Endothelial cell of umbilical vein (primary cell): ENCODE data around the gene CNNM3. TPM values are rescaled to one million over a fixed set of nuclear protein-coding genes. Genes with fewer than 3 reads are reported as not detected.

Experiments used
- Bru-seq: library from RNA; stranded (reverse); fragments of 400-500 nt; gene quantifications from one replicate; lab custom pipeline; 2021; lab: Mats Ljungman, UMichigan
- BruChase-seq, 2 experiments: library from RNA; stranded (reverse); fragments of 400-500 nt; gene quantifications; one replicate each; lab custom pipeline; 2021; lab: Mats Ljungman, UMichigan
- BruUV-seq: library from RNA; stranded (reverse); fragments of 400-500 nt; replicated peaks from 2 replicates; lab custom pipeline; 2021; lab: Mats Ljungman, UMichigan
- CTCF ChIA-PET: fragments of 300-600, 350-600 bp; sonication (Branson Sonifier 250); formaldehyde crosslinking; loops from one replicate; lab custom pipeline; 2021; ENCODE audit warnings: antibody characterized with exemption, inconsistent platforms; lab: Charles Lee
- POLR2A ChIA-PET: fragments of 300-600, 350-600 bp; sonication (Branson Sonifier 250); formaldehyde crosslinking; loops from one replicate; lab custom pipeline; 2021; ENCODE audit warnings: antibody characterized with exemption, inconsistent platforms; lab: Charles Lee
- DNase-seq: peaks from one replicate; pipeline ENCODE4 v3.0.0-alpha.2; 2011; ENCODE audit warnings: low read depth, low spot score
- FAIRE-seq: peaks from 2 replicates; lab custom pipeline; 2011; peaks lifted over from hg19 to GRCh38; lab: Jason Lieb, UNC
- H2AFZ ChIP-seq: 2 replicates; pipeline ENCODE4 v1.6.0; 2012; ENCODE audit warnings: low read depth, low read length, control low read depth, inconsistent platforms
- H3K27ac ChIP-seq: 2 replicates; pipeline ENCODE4 v1.5.1; 2011; ENCODE audit warnings: low read depth, mild to moderate bottlenecking, control low read depth, low read length, moderate library complexity; ENCODE audit not compliant: insufficient read depth
- H3K27me3 ChIP-seq, 2 experiments: 2 replicates each; pipeline versions ENCODE4 v1.6.0 to v1.6.1; 2011; ENCODE audit warnings: low read length in 2 of 2, mixed read lengths in 1 of 2; ENCODE audit not compliant: control insufficient read depth in 2 of 2, insufficient read depth in 2 of 2
- H3K36me3 ChIP-seq, 2 experiments: 2 replicates in 1 of 2; 3 replicates in 1 of 2; pipeline ENCODE4 v1.5.1; 2011; ENCODE audit warnings: low read length in 2 of 2, mild to moderate bottlenecking in 1 of 2, moderate library complexity in 1 of 2; ENCODE audit not compliant: control insufficient read depth in 2 of 2, insufficient read depth in 2 of 2; ENCODE audit errors: extremely low read depth in 1 of 2
- H3K4me1 ChIP-seq: 3 replicates; pipeline ENCODE4 v1.5.1; 2011; ENCODE audit warnings: mild to moderate bottlenecking, low read length; ENCODE audit not compliant: control insufficient read depth, insufficient read depth; ENCODE audit errors: extremely low read depth
- H3K4me2 ChIP-seq: 2 replicates; pipeline ENCODE4 v1.6.1; 2011; ENCODE audit warnings: low read length, control low read depth, mixed read lengths; ENCODE audit not compliant: insufficient read depth
- H3K4me3 ChIP-seq, 3 experiments: fragments of 200-600 bp in 1 of 3; sonication (generic), shearing (Covaris generic) in 1 of 3; replicated peaks in 1 of 3; 2 replicates each; pipeline ENCODE4 v1.5.1; 2011 to 2016; ENCODE audit warnings: control low read depth in 3 of 3, low read length in 3 of 3, mild to moderate bottlenecking in 2 of 3, inconsistent platforms in 1 of 3, low read depth in 1 of 3, moderate library complexity in 1 of 3; ENCODE audit not compliant: insufficient read depth in 1 of 3
- H3K79me2 ChIP-seq: 2 replicates; pipeline ENCODE4 v1.6.0; 2012; ENCODE audit warnings: low read length, inconsistent platforms; ENCODE audit not compliant: control insufficient read depth, insufficient read depth
- H3K9ac ChIP-seq: replicated peaks from 2 replicates; pipeline ENCODE3; 2011; ENCODE audit warnings: low read length, control low read depth; ENCODE audit not compliant: insufficient read depth; ENCODE audit errors: extremely low read depth
- H3K9me1 ChIP-seq: replicated peaks from 3 replicates; pipeline ENCODE4 v1.6.0; 2011; ENCODE audit warnings: mild to moderate bottlenecking, low read length; ENCODE audit not compliant: control insufficient read depth, insufficient read depth; ENCODE audit errors: extremely low read depth
- H3K9me3 ChIP-seq: replicated peaks from 2 replicates; pipeline ENCODE4 v1.5.1; 2012; ENCODE audit warnings: low read length, inconsistent platforms; ENCODE audit not compliant: control insufficient read depth, insufficient read depth
- H4K20me1 ChIP-seq: replicated peaks from 2 replicates; pipeline ENCODE3; 2011; ENCODE audit warnings: mild to moderate bottlenecking, low read length; ENCODE audit not compliant: control insufficient read depth, insufficient read depth; ENCODE audit errors: extremely low read depth
- EZH2 ChIP-seq: IDR thresholded peaks from 2 replicates; pipeline ENCODE4 v1.6.1; 2012; ENCODE audit warnings: borderline replicate concordance, low read depth, mild to moderate bottlenecking, moderate library complexity, low read length, inconsistent platforms; ENCODE audit not compliant: severe bottlenecking
- FOS ChIP-seq: IDR thresholded peaks from 2 replicates; pipeline ENCODE4 v1.6.1; 2011; ENCODE audit warnings: mild to moderate bottlenecking, low read length, moderate library complexity, borderline replicate concordance; ENCODE audit not compliant: insufficient read depth
- GATA2 ChIP-seq: IDR thresholded peaks from 2 replicates; pipeline ENCODE4 v1.7.0; 2011; ENCODE audit warnings: low read depth, mild to moderate bottlenecking, moderate library complexity, mixed read lengths, low read length; ENCODE audit not compliant: insufficient read length, insufficient read depth
- JUN ChIP-seq: IDR thresholded peaks from 2 replicates; pipeline ENCODE4 v1.6.1; 2011; ENCODE audit warnings: borderline replicate concordance, low read depth; ENCODE audit not compliant: insufficient read length, insufficient read depth
- MYC ChIP-seq: IDR thresholded peaks from one replicate; pipeline ENCODE4 v1.6.1; 2011; ENCODE audit warnings: mild to moderate bottlenecking, low read depth, low read length
- POLR2A ChIP-seq: IDR thresholded peaks from 2 replicates; pipeline ENCODE4 v1.6.1; 2012; ENCODE audit warnings: low read depth, mild to moderate bottlenecking, control low read depth, low read length
- POLR2AphosphoS5 ChIP-seq: IDR thresholded peaks from 2 replicates; pipeline ENCODE4 v1.6.1; 2012; ENCODE audit warnings: low read depth, mild to moderate bottlenecking, control low read depth, low read length, moderate library complexity; ENCODE audit not compliant: insufficient read depth
- dilution Hi-C: fragments of 300-500 bp; cut with MboI; formaldehyde crosslinking; loops from one replicate; pipeline ENCODE4 v1.15.0; 2019; ENCODE audit warnings: low sequenced_read_pairs; ENCODE audit not compliant: extremely low pct_ligation_motif_present
- intact Hi-C: fragments of 100-400 bp; cut with micrococcal nuclease; formaldehyde crosslinking; loops from one replicate; pipeline ENCODE4 v1.10.0; 2022
- long read RNA-seq: library from polyadenylated mRNA; stranded (forward); transcript quantifications from one replicate; pipeline ENCODE4 v2.0.0, GENCODE V29; 2021
- polyA minus RNA-seq, 3 experiments: library from RNA; depleted of rRNA, polyadenylated mRNA; stranded (reverse); fragments of >200 nt; gene quantifications; 1 replicate in 1 of 3; 2 replicates in 2 of 3; pipeline ENCODE4 v1.2.3, GENCODE V29; 2011
- polyA plus RNA-seq, 4 experiments: library from polyadenylated mRNA; depleted of rRNA in 3 of 4; stranded (reverse) in 3 of 4; unstranded in 1 of 4; fragments of >200 nt; gene quantifications; 2 replicates each; pipeline versions ENCODE4 v1.2.1 to v1.2.3, GENCODE V29; 2011 to 2012; ENCODE audit warnings: missing spikeins in 1 of 4
- total RNA-seq: library from RNA; stranded (reverse); gene quantifications from 2 replicates; pipeline ENCODE4 v1.2.3, GENCODE V29; 2021
- TF ChIP-seq, protein P1 (sequence below), 2 donors: IDR thresholded peaks; 1 replicate in 1 of 2; 2 replicates in 1 of 2; pipeline ENCODE4 v1.5.1; 2011; ENCODE audit warnings: low read length in 2 of 2, mild to moderate bottlenecking in 2 of 2, moderate library complexity in 2 of 2, control low read depth in 1 of 2, inconsistent platforms in 1 of 2, low read depth in 1 of 2; ENCODE audit not compliant: insufficient read depth in 1 of 2; ENCODE audit errors: extremely low read depth in 1 of 2
- TF ChIP-seq, protein P2 (sequence below): IDR thresholded peaks from 2 replicates; pipeline ENCODE4 v1.6.1; 2011; ENCODE audit not compliant: insufficient read depth, insufficient read length

Gene CNNM3
- total RNA-seq (13.0 and 13.5 TPM in 2 replicates), polyA plus RNA-seq (14.9 and 16.4 TPM in 2 replicates), polyA minus RNA-seq (19.8 and 22.5 TPM in 2 replicates), Bru-seq, nascent RNA (percentile 46 among the genes with signal in this experiment), BruChase-seq, experiment 1, labeled RNA remaining after a 6-hour chase (percentile 58 among the genes with signal in this experiment), BruChase-seq, experiment 2, labeled RNA remaining after a 2-hour chase (percentile 50 among the genes with signal in this experiment)
- polyA plus RNA-seq (2011; cell fraction: cytosol; rRNA removed), result 9.6 and 10.1 TPM in 2 replicates
- 14.8 and 18.5 TPM in 2 replicates for polyA plus RNA-seq (2011; cell fraction: nucleus; rRNA removed)
- polyA plus RNA-seq (2012), result 10.2 and 10.6 TPM in 2 replicates
- polyA minus RNA-seq (2011; cell fraction: cytosol; rRNA and poly(A)+ RNA removed), result 23.6 TPM
- 9.0 and 10.0 TPM in 2 replicates for polyA minus RNA-seq (2011; cell fraction: nucleus; rRNA and poly(A)+ RNA removed)
- long read RNA-seq, transcript CNNM3-201 (8 exons, 3,447 nt), result major isoform, 13 of 28 reads
- long read RNA-seq, partial matches to known transcripts, result 0 of 28 reads
- long read RNA-seq, other reads (novel, unspliced or antisense), result 15 of 28 reads

DNA sequence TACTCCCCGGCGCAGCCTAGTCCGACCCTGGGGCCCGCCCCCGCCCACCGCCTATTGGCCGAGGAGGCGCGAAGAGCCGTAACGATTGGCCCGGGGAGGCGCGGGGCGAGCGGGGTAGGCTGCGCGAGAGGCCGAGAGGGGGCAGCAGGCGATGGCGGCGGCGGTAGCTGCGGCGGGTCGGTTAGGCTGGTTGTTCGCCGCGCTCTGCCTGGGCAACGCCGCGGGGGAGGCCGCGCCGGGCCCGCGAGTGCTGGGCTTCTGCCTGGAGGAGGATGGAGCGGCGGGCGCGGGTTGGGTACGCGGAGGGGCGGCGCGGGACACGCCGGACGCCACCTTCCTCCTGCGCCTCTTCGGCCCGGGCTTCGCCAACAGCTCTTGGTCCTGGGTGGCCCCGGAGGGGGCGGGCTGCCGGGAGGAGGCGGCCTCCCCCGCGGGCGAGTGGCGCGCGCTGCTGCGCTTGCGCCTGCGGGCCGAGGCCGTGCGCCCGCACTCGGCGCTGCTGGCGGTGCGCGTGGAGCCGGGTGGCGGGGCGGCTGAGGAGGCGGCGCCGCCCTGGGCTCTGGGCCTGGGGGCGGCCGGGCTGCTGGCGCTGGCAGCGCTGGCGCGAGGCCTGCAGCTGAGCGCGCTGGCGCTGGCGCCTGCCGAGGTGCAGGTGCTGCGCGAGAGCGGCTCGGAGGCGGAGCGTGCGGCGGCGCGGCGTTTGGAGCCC lies at the start of gene CNNM3:
TSS of gene CNNM3 (plus strand) at position 142 of the 709 bp plus-strand sequence. CDS start at position 152, 10 bp downstream.
- FAIRE-seq, result peak; percentile 92
- BruUV-seq, result no TSS peak

More for the DNA sequence above, at the start of gene CNNM3:
- peaks cover 13% of the 10 kb centered on the region for H3K4me1 ChIP-seq
- H3K4me3 ChIP-seq, result peak within 1 kb of the TSS; percentile 52 to 82 (median 75)
- H3K9ac ChIP-seq, result peak within 1 kb of the TSS; percentile 45
- H3K27me3 ChIP-seq, result no peaks in the 10 kb centered on the region
- peak within 1 kb of the TSS; percentile 97 for H2AFZ ChIP-seq
- H4K20me1 ChIP-seq, result no peaks in the 10 kb centered on the region
- no peaks in the 10 kb centered on the region for H3K9me1 ChIP-seq
- peaks cover 10% of the 10 kb centered on the region for H3K79me2 ChIP-seq
- H3K36me3 ChIP-seq, result no peaks in the 10 kb centered on the region
- dilution Hi-C loops, result no loop called here
- TF ChIP-seq, protein P1, sequence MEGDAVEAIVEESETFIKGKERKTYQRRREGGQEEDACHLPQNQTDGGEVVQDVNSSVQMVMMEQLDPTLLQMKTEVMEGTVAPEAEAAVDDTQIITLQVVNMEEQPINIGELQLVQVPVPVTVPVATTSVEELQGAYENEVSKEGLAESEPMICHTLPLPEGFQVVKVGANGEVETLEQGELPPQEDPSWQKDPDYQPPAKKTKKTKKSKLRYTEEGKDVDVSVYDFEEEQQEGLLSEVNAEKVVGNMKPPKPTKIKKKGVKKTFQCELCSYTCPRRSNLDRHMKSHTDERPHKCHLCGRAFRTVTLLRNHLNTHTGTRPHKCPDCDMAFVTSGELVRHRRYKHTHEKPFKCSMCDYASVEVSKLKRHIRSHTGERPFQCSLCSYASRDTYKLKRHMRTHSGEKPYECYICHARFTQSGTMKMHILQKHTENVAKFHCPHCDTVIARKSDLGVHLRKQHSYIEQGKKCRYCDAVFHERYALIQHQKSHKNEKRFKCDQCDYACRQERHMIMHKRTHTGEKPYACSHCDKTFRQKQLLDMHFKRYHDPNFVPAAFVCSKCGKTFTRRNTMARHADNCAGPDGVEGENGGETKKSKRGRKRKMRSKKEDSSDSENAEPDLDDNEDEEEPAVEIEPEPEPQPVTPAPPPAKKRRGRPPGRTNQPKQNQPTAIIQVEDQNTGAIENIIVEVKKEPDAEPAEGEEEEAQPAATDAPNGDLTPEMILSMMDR (IDR thresholded peaks at IDR 0.05; ENCODE audit: extremely low read depth in 1 of 2, insufficient read depth in 1 of 2, low read depth in 1 of 2, low read length in 2 of 2), result peak; percentile 45 to 76
- TF ChIP-seq MYC (no peak), EZH2 (no peak), FOS (no peak), POLR2A (peak; percentile 60), GATA2 (no peak), POLR2AphosphoS5 (peak; percentile 88), JUN (no peak)
- TF ChIP-seq, protein P2, sequence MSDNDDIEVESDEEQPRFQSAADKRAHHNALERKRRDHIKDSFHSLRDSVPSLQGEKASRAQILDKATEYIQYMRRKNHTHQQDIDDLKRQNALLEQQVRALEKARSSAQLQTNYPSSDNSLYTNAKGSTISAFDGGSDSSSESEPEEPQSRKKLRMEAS, result no peak
- POLR2A ChIA-PET, result interaction anchor here (0.8 kb wide), 1 partner anchor 42 kb away, joined by 4 read pairs; the partner anchor contains the start of gene ANKRD39
- no peaks in the 10 kb centered on the region for H3K9me3 ChIP-seq
- H3K27ac ChIP-seq, result no peak within 1 kb of the TSS
- intact Hi-C loops, result loop anchor here (1.0 to 2.0 kb wide), 5 partner anchors 42 to 279 kb away; partner anchors contain the start of genes ANKRD39, ARID5A, CNNM4 and KANSL3
- peak; percentile 95 for DNase-seq
- CTCF ChIA-PET, result interaction anchor here (0.6 to 2.9 kb wide), 16 partner anchors 10 to 791 kb away, joined by 3 to 16 read pairs (median 5); partner anchors contain the start of genes ANKRD36 and ANKRD39
- peak within 1 kb of the TSS; percentile 94 for H3K4me2 ChIP-seq
